Sigmoid colon (tissue), 7 donors: ENCODE data around the gene FOSL1. TPM values are rescaled to one million over a fixed set of nuclear protein-coding genes. Genes with fewer than 3 reads are reported as not detected.
A peak's percentile ranks its signal among the peaks of the same experiment; 100 is the strongest.

ENCODE experiments used
- DNase-seq: peaks from one replicate; pipeline ENCODE4 v3.0.0-alpha.2; 2019
- H3K27ac ChIP-seq, 4 donors: fragments of 200-600 bp; sonication (generic); one replicate each; pipeline ENCODE4 v1.5.1; 2016 to 2019; ENCODE audit warnings: mild to moderate bottlenecking in 1 of 4
- H3K27me3 ChIP-seq, 3 donors: fragments of 200-600 bp; sonication (generic); one replicate each; pipeline ENCODE4 v1.5.1; 2019; ENCODE audit warnings: mild to moderate bottlenecking in 1 of 3
- H3K36me3 ChIP-seq, 4 donors: fragments of 200-600 bp; sonication (generic); one replicate each; pipeline ENCODE4 v1.5.1; 2016 to 2019
- H3K4me1 ChIP-seq, 4 donors: fragments of 200-600 bp; sonication (generic); one replicate each; pipeline ENCODE4 v1.5.1; 2017 to 2019
- H3K4me3 ChIP-seq, 4 donors: fragments of 200-600 bp; sonication (generic); one replicate each; pipeline ENCODE4 v1.5.1; 2017 to 2019; ENCODE audit warnings: mild to moderate bottlenecking in 2 of 4, moderate library complexity in 1 of 4
- H3K9me3 ChIP-seq, 4 donors: fragments of 200-600 bp in 3 of 4; sonication (generic) in 3 of 4; one replicate each; pipeline versions ENCODE4 v1.5.1 to v1.6.1; 2013 to 2019
- EP300 ChIP-seq, 4 donors: sonication (generic); formaldehyde crosslinking; IDR thresholded peaks; one replicate each; pipeline ENCODE4 v1.6.1; 2017; ENCODE audit warnings: antibody characterized with exemption in 4 of 4
- POLR2A ChIP-seq, 2 donors: fragments of 450-650 bp; IDR thresholded peaks; one replicate each; pipeline ENCODE4 v1.6.1; 2016; ENCODE audit warnings: antibody characterized with exemption in 2 of 2, mild to moderate bottlenecking in 2 of 2, moderate library complexity in 2 of 2
- POLR2AphosphoS5 ChIP-seq, 4 donors: sonication (generic); formaldehyde crosslinking; IDR thresholded peaks; one replicate each; pipeline ENCODE4 v1.6.1; 2017; ENCODE audit warnings: antibody characterized with exemption in 4 of 4
- WGBS, 2 donors: extraction: QIAGEN DNeasy Blood & Tissue Kit; methylation state at CpG; one replicate each; pipeline ENCODE4 v1.1.7; 2013; 5-methylcytosine and 5-hydroxymethylcytosine counted together
- intact Hi-C: fragments of 100-400 bp; cut with DNase I; formaldehyde crosslinking; loops from one replicate; pipeline ENCODE4 v1.15.1; 2023
- polyA plus RNA-seq, 3 donors: library from polyadenylated mRNA; stranded (reverse); fragments of 200-250 nt; gene quantifications; one replicate each; pipeline ENCODE4 v1.2.3, GENCODE V29; 2013
- total RNA-seq, 4 donors: library from RNA; depleted of rRNA; stranded (reverse); fragments of >200 nt; gene quantifications; one replicate each; pipeline ENCODE4 v1.1.0, GENCODE V29; 2016
- TF ChIP-seq, protein P1 (sequence below), 4 experiments: fragments of 450-650 bp in 3 of 4; fragments of 200-600 bp in 1 of 4; IDR thresholded peaks; one replicate each; pipeline ENCODE4 v1.5.1; 2016 to 2019; ENCODE audit warnings: antibody characterized with exemption in 4 of 4, mild to moderate bottlenecking in 3 of 4, moderate library complexity in 2 of 4
- donor health status: healthy with polysubstance abuse.
- donor health status: Bipolar disorder and iron deficiency.
- donor health status: healthy.

Gene FOSL1
- total and polyA plus RNA-seq, 7 donors, result 0.36 to 12.4 (median 2.9) TPM; not detected in 1

- no peaks in the 10 kb centered on the region for H3K27me3 ChIP-seq
- 79 to 90% methylated on average over 13 of the region's 13 CpGs for WGBS, 2 donors
- H3K4me3 ChIP-seq, result no peak within 1 kb of the TSS
- no peaks in the 10 kb centered on the region for H3K4me1 ChIP-seq
- H3K36me3 ChIP-seq, result no peaks in the 10 kb centered on the region
- no peaks in the 10 kb centered on the region for H3K9me3 ChIP-seq
- no peak within 1 kb of the TSS for H3K27ac ChIP-seq
- no peak for DNase-seq
- intact Hi-C loops, result no loop called here
- no peak for TF ChIP-seq POLR2A (IDR thresholded peaks at IDR 0.05)
- TF ChIP-seq POLR2AphosphoS5 (IDR thresholded peaks at IDR 0.05), result no peak
- no peak for TF ChIP-seq EP300 (IDR thresholded peaks at IDR 0.05)
Observed at GRCh38 chr11:65945430-65945911, 45.3 kb upstream of the FOSL1 start, which contains the start of gene TSGA10IP. Gene TSGA10IP, plus strand, starts transcription at chr11:65945480. Its CDS starts 196 bp downstream, at chr11:65945676.

GRCh38 chr11:65944767-65945166, 44.6 kb upstream of the FOSL1 start:
- Histone ChIP-seq H3K9me3 (no peaks in the 10 kb centered on the region), H3K4me1 (no peaks in the 10 kb centered on the region), H3K27ac (no peak overlapping the region), H3K27me3 (no peaks in the 10 kb centered on the region), H3K4me3 (no peak overlapping the region), H3K36me3 (no peaks in the 10 kb centered on the region)
- TF ChIP-seq EP300 (IDR thresholded peaks at IDR 0.05), result no peak
- no peak for DNase-seq
- intact Hi-C loops, result no loop called here
- WGBS, 2 donors, result 75 to 84% methylated on average over 8 of the region's 8 CpGs

GRCh38 chr11:65944191-65944590, 44.0 kb upstream of the FOSL1 start:
- Histone ChIP-seq H3K27me3 (peaks cover 0 to under 1% (median 0%) of the 10 kb centered on the region in 3 donors), H3K4me3 (no peak overlapping the region), H3K4me1 (no peaks in the 10 kb centered on the region), H3K36me3 (no peaks in the 10 kb centered on the region), H3K27ac (no peak overlapping the region), H3K9me3 (no peaks in the 10 kb centered on the region)
- TF ChIP-seq POLR2AphosphoS5 (IDR thresholded peaks at IDR 0.05) (no peak), EP300 (IDR thresholded peaks at IDR 0.05) (no peak), POLR2A (IDR thresholded peaks at IDR 0.05) (no peak)
- TF ChIP-seq, protein P1, sequence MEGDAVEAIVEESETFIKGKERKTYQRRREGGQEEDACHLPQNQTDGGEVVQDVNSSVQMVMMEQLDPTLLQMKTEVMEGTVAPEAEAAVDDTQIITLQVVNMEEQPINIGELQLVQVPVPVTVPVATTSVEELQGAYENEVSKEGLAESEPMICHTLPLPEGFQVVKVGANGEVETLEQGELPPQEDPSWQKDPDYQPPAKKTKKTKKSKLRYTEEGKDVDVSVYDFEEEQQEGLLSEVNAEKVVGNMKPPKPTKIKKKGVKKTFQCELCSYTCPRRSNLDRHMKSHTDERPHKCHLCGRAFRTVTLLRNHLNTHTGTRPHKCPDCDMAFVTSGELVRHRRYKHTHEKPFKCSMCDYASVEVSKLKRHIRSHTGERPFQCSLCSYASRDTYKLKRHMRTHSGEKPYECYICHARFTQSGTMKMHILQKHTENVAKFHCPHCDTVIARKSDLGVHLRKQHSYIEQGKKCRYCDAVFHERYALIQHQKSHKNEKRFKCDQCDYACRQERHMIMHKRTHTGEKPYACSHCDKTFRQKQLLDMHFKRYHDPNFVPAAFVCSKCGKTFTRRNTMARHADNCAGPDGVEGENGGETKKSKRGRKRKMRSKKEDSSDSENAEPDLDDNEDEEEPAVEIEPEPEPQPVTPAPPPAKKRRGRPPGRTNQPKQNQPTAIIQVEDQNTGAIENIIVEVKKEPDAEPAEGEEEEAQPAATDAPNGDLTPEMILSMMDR (IDR thresholded peaks at IDR 0.05), result no peak
- 91 to 93% methylated on average over 8 of the region's 8 CpGs for WGBS, 2 donors
- DNase-seq, result no peak
- intact Hi-C loops, result no loop called here

DNA sequence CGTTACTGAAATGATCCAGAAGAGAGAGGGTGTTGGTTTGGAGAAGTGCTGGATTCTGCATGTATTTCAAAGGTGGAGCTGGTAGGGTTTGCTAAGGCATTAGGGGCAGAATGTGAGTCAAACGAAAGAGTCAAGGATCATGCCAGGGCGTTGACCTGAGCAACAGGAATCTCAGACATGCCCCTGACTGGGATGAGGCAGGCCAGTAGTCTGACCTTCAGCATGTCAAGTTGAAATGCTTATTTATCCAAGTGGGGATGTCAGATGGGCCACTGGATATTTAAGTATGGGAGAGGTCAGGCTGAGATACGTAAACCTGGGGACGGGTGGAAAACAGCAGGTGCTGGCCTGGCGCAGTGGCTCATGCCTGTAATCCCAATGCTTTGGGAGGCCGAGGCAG, 42.3 kb upstream of the FOSL1 start:
- H3K27ac ChIP-seq, result no peak overlapping the region
- no peaks in the 10 kb centered on the region for H3K36me3 ChIP-seq
- no peak for DNase-seq
- TF ChIP-seq POLR2A (IDR thresholded peaks at IDR 0.05), result no peak
- TF ChIP-seq POLR2AphosphoS5 (IDR thresholded peaks at IDR 0.05), result no peak
- no peak for TF ChIP-seq EP300 (IDR thresholded peaks at IDR 0.05)
- TF ChIP-seq, protein P1 (IDR thresholded peaks at IDR 0.05), result no peak
- 74 to 87% methylated on average over 7 of the region's 7 CpGs for WGBS, 2 donors
- intact Hi-C loops, result no loop called here
- H3K4me1 ChIP-seq, result no peaks in the 10 kb centered on the region
- H3K4me3 ChIP-seq, result no peak overlapping the region
- no peaks in the 10 kb centered on the region for H3K9me3 ChIP-seq
- H3K27me3 ChIP-seq, result peaks cover 0 to 3% (median 0%) of the 10 kb centered on the region in 3 donors

- Histone ChIP-seq H3K4me1 (no peaks in the 10 kb centered on the region), H3K4me3 (no peak overlapping the region), H3K36me3 (no peaks in the 10 kb centered on the region), H3K9me3 (no peaks in the 10 kb centered on the region), H3K27me3 (peaks cover 0 to 3% (median 0%) of the 10 kb centered on the region in 3 donors), H3K27ac (peak overlapping the region in 1 of 4 donors; percentile 2)
- WGBS, 2 donors, result 66 to 82% methylated on average over 9 of the region's 9 CpGs
- TF ChIP-seq EP300 (IDR thresholded peaks at IDR 0.05), result no peak
- TF ChIP-seq, protein P1 (IDR thresholded peaks at IDR 0.05), result no peak
- no peak for DNase-seq
- intact Hi-C loops, result no loop called here
Observed at GRCh38 chr11:65941720-65942310, 41.6 kb upstream of the FOSL1 start.

DNA sequence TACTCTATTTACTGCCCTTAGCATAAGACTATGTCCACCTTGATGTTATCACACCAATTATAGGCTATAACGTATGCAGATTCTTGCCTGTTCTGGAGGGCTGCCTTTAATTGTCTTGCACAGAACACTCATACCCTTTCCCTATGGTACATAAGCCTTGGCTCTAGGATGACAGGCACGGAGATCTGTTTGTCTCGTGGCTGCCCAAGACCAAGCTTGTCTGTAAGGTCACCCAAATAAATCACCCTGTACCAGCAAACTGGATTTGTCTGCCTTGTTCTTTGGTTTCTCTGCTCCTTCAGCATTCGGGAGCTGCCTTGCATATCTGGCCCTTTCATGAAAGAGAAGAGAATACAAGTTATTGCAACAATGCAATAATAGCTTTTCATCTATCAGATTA, 37.6 kb upstream of the FOSL1 start:
- Histone ChIP-seq H3K9me3 (no peaks in the 10 kb centered on the region), H3K36me3 (no peaks in the 10 kb centered on the region), H3K27me3 (peaks cover 0 to 3% (median 0%) of the 10 kb centered on the region in 3 donors), H3K27ac (no peak overlapping the region), H3K4me1 (no peaks in the 10 kb centered on the region), H3K4me3 (no peak overlapping the region)
- TF ChIP-seq EP300 (IDR thresholded peaks at IDR 0.05) (no peak), POLR2A (IDR thresholded peaks at IDR 0.05) (no peak), POLR2AphosphoS5 (IDR thresholded peaks at IDR 0.05) (no peak)
- TF ChIP-seq, protein P1 (IDR thresholded peaks at IDR 0.05), result no peak
- DNase-seq, result no peak
- 38 to 70% methylated on average over 4 of the region's 4 CpGs for WGBS, 2 donors
- intact Hi-C loops, result no loop called here
